HG03521 (cell line): Measurements from ENCODE around the gene PRRG3.
"Not testable (repeated sequence)": the region's sequence is repeated elsewhere in the genome, so short reads cannot be mapped to it uniquely, and the experiment has no call there.

Experiments
- ATAC-seq: cut with Tn5 transposase; IDR thresholded peaks from one replicate; pipeline ENCODE4 v1.9.1; 2021; ENCODE audit warnings: mild to moderate bottlenecking, moderate library complexity; ENCODE audit not compliant: unreplicated experiment

PRRG3 gene

DNA sequence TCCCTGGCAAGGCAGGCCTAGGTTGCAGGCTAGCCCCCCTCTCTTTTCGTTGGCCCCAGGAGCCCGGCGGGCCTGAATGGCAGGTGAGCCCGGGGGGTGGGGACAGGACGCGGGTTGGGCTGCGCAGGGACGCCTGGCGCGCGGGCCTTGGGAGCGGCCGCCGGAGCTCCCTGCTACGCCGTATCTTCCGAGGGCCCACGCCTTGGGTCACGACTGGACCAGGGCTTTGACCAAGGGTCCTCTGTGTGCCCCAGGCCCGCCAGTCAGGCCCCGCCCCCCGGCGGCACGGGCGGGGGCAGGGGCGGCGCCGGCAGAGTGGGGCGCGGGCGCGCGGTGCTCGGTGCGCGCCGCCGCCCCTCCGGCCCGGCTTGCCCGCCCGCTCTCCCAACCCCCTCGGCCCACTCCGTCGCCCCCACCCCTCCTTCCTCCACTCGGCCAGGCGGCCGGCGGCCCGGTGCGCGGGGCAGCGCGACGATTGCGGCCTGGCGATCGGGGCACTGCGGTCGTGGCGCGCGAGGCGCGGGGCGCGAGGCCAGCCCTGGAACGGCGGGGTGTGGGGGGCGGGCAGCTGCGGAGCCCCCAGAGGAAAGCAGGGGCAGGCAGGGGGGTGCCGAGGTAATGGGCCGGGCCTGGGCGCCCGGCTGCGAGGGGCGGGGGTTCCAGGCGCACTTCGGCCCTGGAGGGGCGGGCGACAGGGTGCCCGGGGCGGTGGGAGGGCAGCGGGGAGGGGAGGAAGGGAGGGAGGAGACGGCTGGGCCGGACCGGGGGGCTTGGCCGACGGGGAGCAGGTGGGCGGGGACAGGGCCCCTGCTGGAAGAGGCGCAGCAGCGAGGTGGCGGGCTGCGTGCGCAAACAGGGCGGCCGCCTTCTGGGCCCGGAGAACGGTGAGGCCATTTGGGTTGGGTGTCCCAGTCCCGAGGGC is at the start of gene PRRG3:
TSS of gene PRRG3 (plus strand) at position 798 of the 922 bp plus-strand sequence. CDS start 3,357 bp downstream, outside the sequence.
- ATAC-seq, result no peak

DNA sequence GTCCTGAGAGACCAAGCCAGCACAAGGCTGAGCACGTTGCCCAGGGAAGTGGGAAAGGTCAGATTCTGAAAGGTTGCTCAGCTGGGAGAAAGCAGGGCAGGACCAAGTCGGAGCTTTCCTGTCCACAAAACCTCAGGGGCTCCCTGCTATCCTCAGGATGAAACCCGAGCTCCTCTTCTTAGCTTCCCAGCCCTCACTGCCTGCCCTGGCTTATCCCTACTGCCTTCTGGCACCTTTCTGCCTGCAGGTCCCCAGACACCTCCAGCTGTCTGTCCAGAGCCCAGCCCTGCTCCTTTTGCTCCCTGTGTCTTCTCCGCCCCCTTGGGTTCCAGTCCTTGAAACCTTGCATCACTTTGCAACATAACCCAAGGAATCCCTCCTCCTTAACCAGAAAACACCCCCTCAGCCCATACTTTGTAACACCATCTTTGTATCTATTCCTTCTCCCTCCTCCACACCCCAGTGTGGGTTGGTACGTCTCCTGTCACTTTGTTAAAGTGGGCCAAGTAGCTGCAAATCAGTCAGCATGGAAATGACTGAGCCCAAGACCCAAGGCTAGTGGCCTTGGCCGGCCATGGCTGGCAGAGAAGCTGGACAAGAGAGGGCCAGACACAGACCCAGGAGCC is 20.0 kb upstream of the PRRG3 start:
- no peak for ATAC-seq

DNA sequence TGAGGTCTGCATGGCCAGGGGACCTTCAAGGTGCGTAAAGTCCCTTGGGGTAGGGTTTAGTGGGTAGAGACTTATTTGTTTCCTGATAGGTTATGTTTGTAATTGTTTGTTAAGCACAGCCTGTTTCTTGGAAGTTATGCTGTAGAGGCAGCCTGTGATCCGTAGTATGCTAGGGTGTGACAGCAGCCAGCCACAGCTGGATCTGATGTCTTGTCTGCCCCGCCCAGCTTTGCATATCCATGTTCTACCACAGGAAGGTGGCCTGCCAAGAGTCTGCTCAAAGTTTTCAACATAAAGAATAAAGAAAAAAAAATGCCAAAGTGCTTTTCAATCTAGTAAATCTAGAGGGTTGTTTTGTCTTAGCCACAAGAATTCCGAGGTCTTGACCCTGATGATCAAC is 19.1 kb upstream of the PRRG3 start:
- ATAC-seq, result no peak

DNA sequence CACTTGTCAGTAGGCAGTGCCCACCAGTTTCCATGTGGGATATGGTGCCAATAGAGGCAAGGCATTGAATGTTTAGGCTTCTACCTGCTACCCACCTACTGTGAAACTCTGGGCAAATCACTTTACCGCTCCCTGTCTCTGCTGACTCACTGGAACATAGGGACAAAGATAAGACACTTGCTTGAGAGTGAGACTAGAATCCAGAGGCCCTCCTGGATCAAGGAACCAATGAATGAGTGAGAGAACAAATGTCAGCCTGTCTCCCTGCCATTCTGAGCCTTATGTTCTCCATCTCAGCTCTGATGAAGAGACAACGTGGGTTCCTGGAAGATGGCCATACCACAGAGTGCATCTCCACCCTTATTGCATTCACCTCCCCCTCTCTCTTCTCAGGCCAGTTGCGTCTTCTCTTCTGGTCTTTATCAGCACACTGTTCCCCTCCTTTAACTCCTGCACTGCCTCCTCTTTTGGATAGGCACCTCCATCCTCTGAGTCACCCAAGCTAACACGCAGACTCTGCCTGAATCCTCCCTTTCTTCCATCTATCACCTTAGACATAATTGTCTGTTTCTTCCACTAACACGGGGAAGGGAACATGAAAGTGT is 15.4 kb upstream of the PRRG3 start:
- no peak for ATAC-seq

DNA sequence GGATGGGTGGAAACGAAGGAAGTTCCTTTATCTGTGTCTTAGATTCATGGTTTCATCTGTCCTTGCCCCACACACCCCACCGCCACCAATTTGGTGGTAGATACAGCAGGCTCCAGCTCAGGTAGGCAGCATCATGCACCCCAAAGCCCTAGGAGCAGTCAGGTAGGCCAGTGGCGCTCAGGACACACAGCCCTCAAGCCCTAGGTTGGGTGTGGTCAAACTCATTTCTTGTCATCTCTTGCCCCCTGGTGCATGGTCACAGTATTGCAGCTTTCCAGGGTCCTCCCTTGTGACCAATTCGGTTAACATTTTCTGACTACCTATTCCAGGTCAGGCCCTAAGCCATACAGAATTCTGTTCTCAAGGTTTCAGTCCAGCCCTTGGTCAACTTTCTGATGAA is 14.5 kb upstream of the PRRG3 start:
- peak; percentile 80 for ATAC-seq

DNA sequence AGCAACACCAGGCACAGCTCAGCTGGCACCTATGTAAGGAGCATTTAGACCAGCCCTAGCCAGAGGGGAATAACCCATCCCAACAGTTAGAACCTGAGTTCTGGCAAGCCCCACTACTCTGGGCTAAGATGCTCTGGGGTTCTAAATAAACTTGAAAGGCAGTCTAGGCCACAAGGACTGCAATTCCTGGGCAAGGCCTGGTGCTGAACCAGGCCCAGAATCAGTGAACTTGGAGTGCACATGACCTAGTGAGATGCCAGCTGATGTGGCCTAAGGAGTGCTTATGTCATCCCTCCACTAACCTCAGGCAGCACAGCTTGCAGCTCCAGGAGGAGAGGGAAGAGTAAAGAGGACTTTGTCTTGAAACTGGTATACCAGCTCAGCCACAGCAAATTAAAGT is 7.6 kb upstream of the PRRG3 start:
- no peak for ATAC-seq

DNA sequence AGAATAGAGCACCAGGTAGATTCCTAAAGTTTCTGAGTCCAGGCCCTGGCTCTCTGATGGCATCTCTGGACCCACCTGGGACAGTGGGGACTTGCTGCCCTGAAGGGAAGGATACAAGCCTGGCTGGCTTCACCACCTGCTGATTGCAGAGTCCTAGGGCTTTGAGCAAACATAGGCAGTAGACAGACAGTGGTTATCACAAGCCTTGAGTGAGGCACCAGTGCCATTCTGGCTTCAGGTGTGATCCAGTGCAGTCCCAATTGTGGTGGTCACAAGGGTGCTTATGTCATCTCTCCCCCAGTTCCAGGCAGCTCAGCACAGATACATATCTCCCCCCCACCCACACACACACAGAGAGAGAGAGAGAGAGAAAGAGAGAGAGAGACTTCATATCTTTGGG is 6.6 kb upstream of the PRRG3 start:
- no peak for ATAC-seq

DNA sequence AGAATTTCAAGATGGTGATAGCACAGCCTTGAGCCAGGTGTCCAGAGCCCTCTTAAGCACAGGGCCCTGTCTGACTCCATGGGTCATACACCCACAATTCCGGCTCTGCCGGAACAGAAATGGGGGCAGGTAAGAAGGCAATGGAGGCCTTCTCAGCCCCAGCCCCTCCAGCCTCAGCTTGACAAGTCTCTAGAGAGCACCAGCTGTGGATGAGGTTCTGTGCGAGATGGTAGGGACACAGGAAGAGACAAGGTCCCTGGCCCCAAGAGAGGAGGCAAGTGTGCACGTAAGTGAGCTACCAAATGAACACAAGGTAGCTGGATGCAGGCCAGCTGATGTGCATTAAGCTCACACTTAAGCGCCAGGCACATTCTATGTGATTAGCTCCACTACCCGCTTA is 2.4 kb upstream of the PRRG3 start:
- no peak for ATAC-seq

DNA sequence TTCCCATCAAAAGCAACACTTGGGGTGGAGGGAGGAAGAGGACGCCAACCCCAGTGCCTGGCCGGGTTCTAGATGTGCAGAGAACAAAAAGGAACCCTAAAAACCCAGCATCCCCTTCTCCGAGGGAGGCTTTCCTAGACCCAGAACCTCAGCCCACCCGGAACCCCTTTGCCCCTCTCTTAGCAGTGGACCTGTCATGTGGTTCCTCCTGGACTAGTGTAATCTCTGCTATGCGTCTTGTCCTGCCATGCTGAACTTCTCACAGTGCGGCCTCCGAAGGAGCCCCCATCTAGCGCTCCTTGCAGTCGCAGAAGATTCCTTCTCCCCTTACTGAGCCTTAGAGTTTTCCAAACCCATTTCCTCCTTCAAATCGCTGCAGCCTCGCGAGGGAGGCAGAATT is 1.1 kb upstream of the PRRG3 start:
- no peak for ATAC-seq

DNA sequence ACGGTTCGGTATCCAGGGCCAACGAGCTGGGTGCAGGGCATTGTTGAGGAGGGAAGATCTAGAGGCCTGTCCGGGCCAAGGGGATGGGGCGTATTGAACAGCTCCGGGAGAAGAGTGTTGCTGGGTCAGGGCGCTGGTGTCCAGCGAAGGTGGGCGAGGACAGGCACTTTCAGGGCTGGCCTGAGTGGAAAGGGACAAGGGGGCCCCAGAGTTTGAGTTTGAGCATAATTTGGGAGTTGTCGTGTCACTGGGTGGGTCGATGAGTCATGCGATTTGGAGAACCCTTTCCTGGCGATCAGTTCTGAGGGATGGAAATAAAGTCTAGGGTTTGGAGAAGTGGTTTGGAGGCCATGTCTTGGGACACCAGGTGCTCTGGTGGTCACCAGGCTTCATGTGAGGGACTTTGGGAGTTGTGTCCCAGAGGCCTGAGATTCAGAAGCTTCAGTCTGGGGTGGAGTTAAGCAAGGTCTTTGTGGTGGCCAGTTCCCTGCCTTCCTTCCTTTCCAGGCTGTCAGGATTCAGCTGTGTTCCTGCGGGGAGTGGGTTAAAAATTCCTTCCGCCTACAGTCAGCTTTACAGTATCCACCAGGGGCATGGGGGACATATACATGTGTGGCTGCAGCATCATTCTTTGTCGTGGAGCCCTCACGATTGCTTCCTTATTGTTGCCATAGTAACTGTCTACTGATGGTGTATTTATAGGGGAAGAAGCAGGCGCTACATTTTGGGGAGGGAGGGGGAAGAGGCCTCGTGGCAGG is 504 bp downstream of the PRRG3 start:
- ATAC-seq, result no peak

DNA sequence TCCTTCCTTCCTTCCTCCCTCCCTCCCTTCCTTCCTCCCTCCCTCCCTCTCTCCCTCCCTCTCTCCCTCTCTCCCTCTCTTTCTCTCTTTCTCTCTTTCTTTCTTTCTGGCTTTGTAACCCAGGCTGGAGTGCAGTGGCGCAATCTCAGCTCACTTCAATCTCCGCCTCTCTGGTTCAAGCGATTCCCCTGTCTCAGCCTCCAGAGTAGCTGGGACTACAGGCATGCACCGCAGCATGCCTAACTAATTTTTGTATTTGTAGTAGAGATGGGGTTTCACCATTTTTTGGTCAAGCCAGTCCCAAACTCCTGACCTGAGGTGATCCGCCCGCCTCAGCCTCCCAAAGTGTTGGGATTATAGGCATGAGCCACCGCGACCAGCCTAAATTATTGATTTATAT is 1.8 kb downstream of the PRRG3 start:
- not testable (repeated sequence) for ATAC-seq

DNA sequence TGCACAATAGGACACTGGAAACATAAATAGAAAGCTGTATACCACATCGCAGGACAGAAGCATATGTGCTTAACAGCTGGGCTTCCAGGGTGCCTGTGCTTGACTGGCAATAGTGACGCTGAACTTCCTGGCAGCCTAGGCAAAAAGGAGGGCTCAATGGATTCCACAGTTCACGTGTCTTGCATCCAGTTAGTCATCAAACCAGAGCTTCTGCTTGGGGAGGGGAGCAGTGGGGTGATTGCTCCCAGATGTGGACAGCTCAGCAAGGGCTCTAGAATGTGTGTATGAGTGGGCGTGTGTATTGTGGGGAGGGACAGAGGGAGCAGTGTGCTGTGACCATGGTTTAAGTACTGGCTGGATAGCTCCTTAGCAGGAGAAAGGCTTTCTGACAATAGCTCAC is 2.3 kb downstream of the PRRG3 start:
- ATAC-seq, result no peak

DNA sequence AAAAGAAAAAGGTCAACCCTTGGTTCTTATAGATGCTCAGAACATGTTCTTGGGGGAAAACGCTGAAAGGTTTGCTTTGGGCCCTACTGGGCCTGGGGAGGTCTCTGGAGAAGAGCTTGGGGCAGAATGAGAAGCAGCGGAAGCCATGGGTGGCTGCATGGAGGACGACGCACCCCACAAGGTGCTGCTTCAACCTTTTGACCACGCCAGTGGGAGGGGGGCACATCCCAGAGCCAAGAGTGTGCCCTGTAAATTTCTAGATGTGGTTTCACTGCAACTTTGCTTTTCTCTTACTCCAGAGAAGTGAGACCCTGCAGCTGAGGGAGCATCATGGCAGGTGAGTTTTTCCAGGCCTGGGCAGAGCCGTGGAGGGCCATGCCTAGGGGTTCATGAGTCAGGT is 3.2 kb downstream of the PRRG3 start:
- no peak for ATAC-seq

DNA sequence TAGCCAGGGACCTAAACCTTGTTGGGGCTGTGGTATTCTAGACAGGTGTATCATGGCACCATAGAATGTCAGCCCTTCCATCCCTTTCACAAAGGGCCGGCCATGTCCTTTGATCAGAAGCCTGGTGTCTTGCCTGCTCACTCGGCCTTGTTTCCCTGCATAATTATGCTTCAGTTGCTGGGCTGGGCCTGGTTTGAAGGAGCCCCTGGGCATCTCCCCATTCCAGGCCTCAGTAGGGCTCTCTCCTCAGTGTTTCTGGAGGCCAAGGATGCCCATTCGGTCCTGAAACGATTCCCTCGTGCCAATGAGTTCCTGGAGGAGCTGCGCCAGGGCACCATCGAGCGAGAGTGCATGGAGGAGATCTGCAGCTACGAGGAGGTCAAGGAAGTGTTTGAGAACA is 4.5 kb downstream of the PRRG3 start:
- ATAC-seq, result no peak

DNA sequence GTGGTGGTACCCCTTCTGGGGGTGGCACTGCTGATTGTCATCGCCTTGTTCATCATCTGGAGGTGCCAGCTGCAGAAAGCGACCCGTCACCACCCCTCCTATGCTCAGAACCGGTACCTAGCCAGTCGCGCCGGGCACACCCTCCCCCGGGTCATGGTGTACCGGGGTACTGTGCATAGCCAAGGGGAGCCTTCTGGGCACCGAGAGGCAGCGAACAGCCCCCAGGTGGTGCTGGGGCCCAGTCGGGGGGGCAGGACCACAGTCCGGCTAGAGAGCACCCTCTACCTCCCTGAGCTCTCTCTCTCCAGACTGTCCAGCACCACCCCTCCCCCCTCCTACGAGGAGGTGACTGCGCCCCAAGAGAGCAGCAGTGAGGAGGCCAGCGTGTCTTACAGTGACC is 5.3 kb downstream of the PRRG3 start:
- no peak for ATAC-seq

DNA sequence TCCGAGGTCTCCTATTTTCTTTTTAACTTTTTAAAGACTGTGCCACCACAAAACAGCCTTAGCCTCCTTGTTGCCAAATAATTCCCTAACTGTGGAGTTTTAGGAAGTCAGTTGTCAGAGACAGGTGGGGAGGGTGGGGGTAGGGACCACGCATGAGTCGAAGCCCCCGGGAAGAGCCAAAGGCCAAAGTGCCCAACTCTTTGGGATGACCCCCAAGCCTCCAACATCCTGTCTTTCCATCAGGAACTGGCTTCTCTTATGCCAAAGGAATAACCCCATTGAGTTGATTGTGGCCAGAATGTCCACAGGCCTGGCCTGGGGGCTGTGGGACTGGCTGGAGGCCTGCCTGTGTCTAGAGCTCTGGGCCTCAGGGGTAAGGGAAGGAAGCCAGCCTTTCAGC is 5.8 kb downstream of the PRRG3 start:
- ATAC-seq, result no peak

DNA sequence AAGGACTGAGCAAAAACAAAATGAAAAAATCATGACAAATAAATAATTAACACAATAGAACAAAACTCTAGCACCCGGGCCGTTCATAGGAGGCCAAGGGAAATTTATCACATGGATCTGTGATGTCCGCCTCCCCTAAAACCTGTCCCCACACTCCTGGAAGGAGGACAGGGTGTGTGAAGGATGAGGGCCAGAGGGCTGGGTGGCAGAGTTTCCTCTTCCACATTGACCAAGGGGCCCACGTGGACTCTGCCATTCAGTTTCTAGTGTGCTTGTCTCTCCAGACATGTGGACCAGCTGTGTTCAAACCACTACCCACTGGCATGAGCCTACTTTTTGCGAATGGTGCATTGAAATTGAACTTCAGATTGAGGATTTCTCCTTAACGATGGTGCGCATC is 6.3 kb downstream of the PRRG3 start:
- no peak for ATAC-seq

DNA sequence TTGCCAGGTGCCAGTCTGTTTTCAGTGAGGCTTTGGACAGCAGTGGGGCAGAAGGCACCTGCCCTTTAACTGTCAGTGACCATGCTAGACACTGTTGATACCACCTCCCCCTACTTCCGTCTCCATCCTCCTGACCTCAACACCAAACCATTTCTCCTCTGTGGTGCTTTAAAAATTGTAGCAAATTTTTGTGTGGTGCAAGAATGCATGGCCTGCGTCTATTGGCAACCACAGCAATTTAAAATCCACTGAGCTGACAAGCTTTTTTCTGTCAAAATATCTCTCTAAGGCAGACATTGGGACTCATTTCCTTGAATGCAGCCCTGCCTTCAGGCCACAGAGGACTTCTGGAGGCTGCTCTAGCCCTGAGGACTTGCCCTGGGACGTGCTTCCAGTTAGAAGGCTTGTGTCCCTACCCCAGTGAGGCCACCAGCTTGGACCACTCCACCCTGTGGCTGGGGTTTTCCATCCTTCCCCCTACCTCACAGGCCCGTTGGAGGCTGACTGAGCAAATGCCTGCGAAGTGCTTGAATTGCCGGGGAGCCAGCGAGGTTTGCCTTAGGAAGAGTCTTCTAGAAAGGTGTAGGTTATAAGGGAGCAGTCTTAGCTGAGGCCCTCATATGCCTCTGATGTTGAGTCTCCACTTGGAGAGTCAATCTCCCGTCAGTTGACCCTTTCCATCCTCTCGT is 6.9 kb downstream of the PRRG3 start:
- ATAC-seq, result no peak

DNA sequence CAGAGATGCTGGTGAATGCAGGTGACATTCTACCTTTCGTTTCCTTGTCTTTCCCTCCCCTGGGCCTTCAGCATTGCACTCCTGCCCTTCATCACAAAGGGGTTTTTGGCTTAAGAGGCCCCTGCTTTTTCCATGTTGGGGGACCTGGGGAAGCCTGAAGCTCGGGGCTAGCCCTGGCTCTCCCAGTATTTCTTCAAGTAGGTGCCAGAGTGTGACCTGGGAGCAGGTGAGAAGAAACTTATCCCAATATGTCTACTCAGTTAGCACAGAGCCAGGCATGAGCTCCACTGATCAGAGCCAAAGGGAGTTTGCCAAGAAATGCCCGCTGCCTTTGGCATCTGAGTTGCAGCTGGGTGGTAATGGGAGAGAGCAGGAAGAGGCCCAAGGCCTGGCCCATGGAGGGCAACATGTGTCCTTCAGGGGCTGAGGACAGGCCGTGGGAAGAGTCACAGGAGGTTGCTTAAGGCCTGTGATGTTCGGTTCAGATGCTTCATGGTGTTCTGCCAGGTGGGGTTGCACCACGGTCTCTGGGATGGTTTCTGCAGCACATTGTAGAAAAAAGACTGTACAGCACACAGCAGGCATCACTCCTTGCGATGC is 7.6 kb downstream of the PRRG3 start:
- ATAC-seq, result no peak

DNA sequence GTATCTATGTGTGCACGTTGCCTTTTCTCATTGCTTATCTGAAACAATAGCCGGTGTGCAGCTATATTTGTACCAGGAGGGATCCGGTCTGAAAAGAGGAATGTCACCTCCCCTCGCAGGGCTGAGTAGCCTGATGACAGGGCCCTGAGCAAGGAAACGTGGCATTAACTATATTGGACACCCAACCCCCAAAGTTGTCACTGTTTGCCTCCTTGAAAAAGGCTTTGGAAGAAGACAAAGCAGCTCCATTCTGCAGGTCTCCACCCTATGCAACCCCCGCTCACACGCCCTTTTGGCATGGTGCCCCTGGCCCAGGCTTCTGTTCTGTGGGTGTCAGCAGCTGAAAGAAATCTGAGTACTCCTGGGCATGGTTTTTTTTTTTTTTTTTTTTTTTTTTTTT is 8.2 kb downstream of the PRRG3 start:
- ATAC-seq, result no peak
